Forelimb muscle (tissue), 1 donor: ENCODE measurements around the gene RBM47. TPM values are rescaled to one million over a fixed set of nuclear protein-coding genes. Genes with fewer than 3 reads are reported as not detected.

ENCODE experiments used
- DNase-seq: peaks from one replicate; pipeline ENCODE4 v3.0.0-alpha.2; 2013; ENCODE audit warnings: low read depth
- polyA plus RNA-seq: library from polyadenylated mRNA; unstranded; fragments of 120-200 nt; gene quantifications from one replicate; pipeline ENCODE4 v1.2.1, GENCODE V29; 2013; ENCODE audit not compliant: insufficient read length

RBM47 gene
- polyA plus RNA-seq, 1 donor: 0.90 TPM

GRCh38 chr4:40375620-40376019 is 254.0 kb downstream of the RBM47 start:
- DNase-seq: no peak

GRCh38 chr4:40375095-40375494 is 254.6 kb downstream of the RBM47 start:
- DNase-seq: no peak

- no peak for DNase-seq
These were observed 256.0 kb downstream of the RBM47 start for GRCh38 chr4:40373636-40374035.

Other genes starting within 250 kb of the RBM47 start
- gene NSUN7, start 120.1 kb upstream of the RBM47 start, polyA plus RNA-seq: 1.8 TPM